HEK293T (cell line): ENCODE data around the gene PIGU.

Experiments used
- ARNT ChIP-seq: fragments of 450-650 bp; IDR thresholded peaks from 2 replicates; pipeline ENCODE4 v1.6.1; 2017; ENCODE audit warnings: mild to moderate bottlenecking
- BHLHE40 ChIP-seq: fragments of 450-650 bp; IDR thresholded peaks from 2 replicates; pipeline ENCODE4 v1.6.1; 2016; ENCODE audit warnings: mild to moderate bottlenecking, moderate library complexity, borderline replicate concordance
- ELF4 ChIP-seq: fragments of 450-650 bp; IDR thresholded peaks from 2 replicates; pipeline ENCODE4 v1.6.1; 2017; ENCODE audit warnings: antibody characterized with exemption
- FOXA1 ChIP-seq: fragments of 450-650 bp; IDR thresholded peaks from 2 replicates; pipeline ENCODE4 v1.6.1; 2016; ENCODE audit warnings: mild to moderate bottlenecking
- FOXK2 ChIP-seq: fragments of 450-650 bp; IDR thresholded peaks from 2 replicates; pipeline ENCODE4 v1.6.1; 2016; ENCODE audit warnings: mild to moderate bottlenecking
- FOXM1 ChIP-seq: fragments of 450-650 bp; IDR thresholded peaks from 2 replicates; pipeline ENCODE4 v1.6.1; 2017; ENCODE audit warnings: mild to moderate bottlenecking, borderline replicate concordance
- HDGF ChIP-seq: fragments of 450-650 bp; IDR thresholded peaks from 2 replicates; pipeline ENCODE4 v1.6.1; 2017; ENCODE audit warnings: antibody characterized with exemption, borderline replicate concordance
- L3MBTL2 ChIP-seq: fragments of 450-650 bp; conservative IDR thresholded peaks from 2 replicates; pipeline ENCODE4 v1.6.1; 2016; ENCODE audit warnings: mild to moderate bottlenecking
- NFRKB ChIP-seq: fragments of 450-650 bp; IDR thresholded peaks from 2 replicates; pipeline ENCODE4 v1.6.1; 2016; ENCODE audit warnings: mild to moderate bottlenecking, moderate library complexity
- PKNOX1 ChIP-seq: fragments of 450-650 bp; IDR thresholded peaks from 2 replicates; pipeline ENCODE4 v1.6.1; 2016
- SP1 ChIP-seq: fragments of 450-650 bp; IDR thresholded peaks from 2 replicates; pipeline ENCODE4 v1.6.1; 2017
- SUZ12 ChIP-seq: fragments of 450-650 bp; IDR thresholded peaks from 2 replicates; pipeline ENCODE4 v1.6.1; 2016; ENCODE audit warnings: mild to moderate bottlenecking
- ZNF384 ChIP-seq: fragments of 450-650 bp; IDR thresholded peaks from 2 replicates; pipeline ENCODE4 v1.6.1; 2016

- no peak for TF ChIP-seq BHLHE40
- TF ChIP-seq HDGF = no peak
- no peak for TF ChIP-seq SUZ12
- no peak for TF ChIP-seq L3MBTL2
- TF ChIP-seq FOXM1 = no peak
- TF ChIP-seq FOXA1 = no peak
- no peak for TF ChIP-seq ZNF384
- TF ChIP-seq NFRKB = no peak
- TF ChIP-seq ELF4 = no peak
- no peak for TF ChIP-seq PKNOX1
- TF ChIP-seq FOXK2 = no peak
- TF ChIP-seq ARNT = no peak
- no peak for TF ChIP-seq SP1
Measured at GRCh38 chr20:34530342-34530741, 146.6 kb downstream of the PIGU start.
